A673 (cell line): ENCODE measurements around the gene PARS2. TPM values are rescaled to one million over a fixed set of nuclear protein-coding genes. Genes with fewer than 3 reads are reported as not detected.

Experiments used
- BruUV-seq: library from RNA; stranded (reverse); fragments of 400-500 nt; replicated peaks from 2 replicates; lab custom pipeline; 2021; lab: Mats Ljungman, UMichigan
- CTCF ChIA-PET: fragments of 300-600 bp; sonication (Branson Sonifier 250); formaldehyde crosslinking; loops from one replicate; lab custom pipeline; 2022; ENCODE audit warnings: antibody characterized with exemption; lab: Charles Lee
- POLR2A ChIA-PET: fragments of 300-600 bp; sonication (Branson Sonifier 250); formaldehyde crosslinking; loops from one replicate; lab custom pipeline; 2022; ENCODE audit warnings: antibody characterized with exemption; ENCODE audit not compliant: low non-redundant PET; lab: Charles Lee
- DNase-seq: peaks from one replicate; pipeline ENCODE4 v3.0.0-alpha.2; 2015; ENCODE audit warnings: low spot score
- H3K27ac ChIP-seq: fragments of 200-600 bp; sonication (generic); 2 replicates; pipeline ENCODE4 v1.5.1; 2016; ENCODE audit warnings: mixed run types, low read depth, mild to moderate bottlenecking, mixed read lengths, antibody characterized with exemption, low read length; ENCODE audit not compliant: poor library complexity, severe bottlenecking
- H3K27me3 ChIP-seq: fragments of 200-600 bp; sonication (generic); replicated peaks from 2 replicates; pipeline ENCODE4 v1.6.1; 2017; ENCODE audit warnings: mixed run types, low read depth, mild to moderate bottlenecking, mixed read lengths, antibody characterized with exemption, low read length; ENCODE audit not compliant: insufficient read depth, poor library complexity
- H3K36me3 ChIP-seq: fragments of 200-600 bp; sonication (generic); 2 replicates; pipeline ENCODE4 v1.6.1; 2016; ENCODE audit warnings: mixed run types, mild to moderate bottlenecking, mixed read lengths, antibody characterized with exemption, low read length; ENCODE audit not compliant: insufficient read depth, poor library complexity, severe bottlenecking
- H3K4me1 ChIP-seq: fragments of 200-600 bp; sonication (generic); 2 replicates; pipeline ENCODE4 v1.6.1; 2017; ENCODE audit warnings: mixed run types, mild to moderate bottlenecking, mixed read lengths, antibody characterized with exemption, low read length; ENCODE audit not compliant: insufficient read depth, poor library complexity, severe bottlenecking
- H3K4me3 ChIP-seq: fragments of 200-600 bp; sonication (generic); 2 replicates; pipeline ENCODE4 v1.5.1; 2016; ENCODE audit warnings: low read depth, mixed run types, mild to moderate bottlenecking, mixed read lengths, low read length; ENCODE audit not compliant: poor library complexity, severe bottlenecking
- H3K9me3 ChIP-seq: fragments of 200-600 bp; sonication (generic); 2 replicates; pipeline ENCODE4 v1.6.1; 2016; ENCODE audit warnings: mixed run types, low read depth, mild to moderate bottlenecking, mixed read lengths, antibody characterized with exemption, low read length; ENCODE audit not compliant: poor library complexity, severe bottlenecking
- EZH2 ChIP-seq: fragments of 200-600 bp; sonication (generic); IDR thresholded peaks from 2 replicates; pipeline ENCODE4 v1.6.1; 2017; ENCODE audit warnings: borderline replicate concordance, low read depth, mild to moderate bottlenecking, mixed read lengths, antibody characterized with exemption, low read length; ENCODE audit not compliant: poor library complexity, severe bottlenecking
- intact Hi-C: fragments of 100-400 bp; cut with micrococcal nuclease; formaldehyde crosslinking; loops from one replicate; pipeline ENCODE4 v1.10.0; 2022; ENCODE audit not compliant: unreplicated experiment
- total RNA-seq: library from RNA; stranded (reverse); gene quantifications from 2 replicates; pipeline ENCODE4 v1.2.3, GENCODE V29; 2021
- TF ChIP-seq, protein P1 (sequence below): fragments of 300-800, 200-600 bp; sonication (generic); conservative IDR thresholded peaks from 2 replicates; pipeline ENCODE4 v1.5.1; 2017; ENCODE audit warnings: low read depth, mild to moderate bottlenecking, antibody characterized with exemption, low read length, moderate library complexity, mixed read lengths

PARS2 gene
- total RNA-seq, 1 experiment from 2014 or later: 6.9 TPM

DNA sequence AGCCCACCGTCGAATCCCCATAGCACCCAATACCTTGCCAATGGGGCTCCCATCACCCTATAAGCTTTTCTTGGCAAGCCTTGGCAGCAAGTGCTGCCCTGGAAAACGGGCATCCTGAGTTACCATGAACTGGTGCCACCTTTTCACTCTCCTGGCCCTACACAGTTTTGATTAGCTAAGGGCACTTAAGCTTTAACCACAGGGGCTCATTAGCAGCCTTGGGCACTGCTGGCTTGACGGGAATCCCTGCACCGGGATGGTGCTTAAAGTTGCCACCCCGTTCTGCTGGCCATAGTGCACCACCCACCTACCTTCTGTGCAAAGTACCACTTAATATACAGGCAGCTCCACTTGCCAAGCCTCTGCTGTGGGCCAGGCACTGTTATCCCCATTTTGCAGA is 13.7 kb downstream of the PARS2 start:
- H3K27ac ChIP-seq: no peak overlapping the region
- no peaks in the 10 kb centered on the region for H3K27me3 ChIP-seq
- POLR2A ChIA-PET: no interaction called here
- no peaks in the 10 kb centered on the region for H3K4me1 ChIP-seq
- no peak overlapping the region for H3K4me3 ChIP-seq
- intact Hi-C loops: no loop called here
- DNase-seq: no peak
- no peaks in the 10 kb centered on the region for H3K36me3 ChIP-seq
- TF ChIP-seq, protein P1, sequence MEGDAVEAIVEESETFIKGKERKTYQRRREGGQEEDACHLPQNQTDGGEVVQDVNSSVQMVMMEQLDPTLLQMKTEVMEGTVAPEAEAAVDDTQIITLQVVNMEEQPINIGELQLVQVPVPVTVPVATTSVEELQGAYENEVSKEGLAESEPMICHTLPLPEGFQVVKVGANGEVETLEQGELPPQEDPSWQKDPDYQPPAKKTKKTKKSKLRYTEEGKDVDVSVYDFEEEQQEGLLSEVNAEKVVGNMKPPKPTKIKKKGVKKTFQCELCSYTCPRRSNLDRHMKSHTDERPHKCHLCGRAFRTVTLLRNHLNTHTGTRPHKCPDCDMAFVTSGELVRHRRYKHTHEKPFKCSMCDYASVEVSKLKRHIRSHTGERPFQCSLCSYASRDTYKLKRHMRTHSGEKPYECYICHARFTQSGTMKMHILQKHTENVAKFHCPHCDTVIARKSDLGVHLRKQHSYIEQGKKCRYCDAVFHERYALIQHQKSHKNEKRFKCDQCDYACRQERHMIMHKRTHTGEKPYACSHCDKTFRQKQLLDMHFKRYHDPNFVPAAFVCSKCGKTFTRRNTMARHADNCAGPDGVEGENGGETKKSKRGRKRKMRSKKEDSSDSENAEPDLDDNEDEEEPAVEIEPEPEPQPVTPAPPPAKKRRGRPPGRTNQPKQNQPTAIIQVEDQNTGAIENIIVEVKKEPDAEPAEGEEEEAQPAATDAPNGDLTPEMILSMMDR: no peak
- no peaks in the 10 kb centered on the region for H3K9me3 ChIP-seq
- CTCF ChIA-PET: no interaction called here
- no TSS peak for BruUV-seq

DNA sequence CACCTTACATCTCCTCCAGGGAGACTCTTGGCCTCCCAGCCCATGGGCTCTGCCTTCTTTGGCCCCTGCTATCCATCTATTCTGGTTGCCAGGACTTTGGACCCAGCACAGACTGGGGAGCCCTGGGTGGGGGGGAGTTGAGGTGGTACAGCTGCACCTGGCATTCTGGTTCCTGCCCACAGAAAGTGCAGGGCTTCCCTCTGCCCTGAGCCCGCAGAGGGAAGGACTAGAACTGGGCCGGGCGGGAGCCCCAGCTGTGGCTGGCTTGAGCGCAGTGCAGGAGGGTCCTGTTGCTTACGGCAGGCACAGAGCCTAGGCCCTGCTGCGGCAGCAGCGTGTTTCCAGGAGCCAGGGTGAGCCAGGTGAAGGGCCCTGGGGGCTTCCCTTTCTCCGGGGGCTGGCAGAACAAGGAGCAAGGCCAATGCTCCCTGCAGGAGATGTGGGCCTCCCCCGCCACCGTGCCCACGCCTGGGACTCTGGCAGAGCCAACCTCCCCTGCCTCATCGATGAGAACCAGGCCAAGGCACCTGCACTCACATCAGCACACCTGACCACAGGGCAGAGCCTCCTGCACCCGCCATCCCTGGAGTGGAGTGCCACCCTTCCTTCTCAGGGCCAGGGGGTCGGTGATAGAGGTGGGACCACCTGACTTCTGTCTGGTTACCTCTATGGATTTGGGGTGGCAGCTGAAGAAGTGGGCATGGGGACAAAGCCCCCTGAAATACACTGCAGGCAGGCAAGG is 16.1 kb downstream of the PARS2 start:
- ChIA-PET CTCF (no interaction called here), POLR2A (no interaction called here)
- BruUV-seq: no TSS peak
- intact Hi-C loops: no loop called here
- no peaks in the 10 kb centered on the region for H3K9me3 ChIP-seq
- H3K4me3 ChIP-seq: no peak overlapping the region
- TF ChIP-seq EZH2: no peak
- TF ChIP-seq, protein P1: no peak
- H3K27me3 ChIP-seq: no peaks in the 10 kb centered on the region
- H3K36me3 ChIP-seq: peaks cover 6% of the 10 kb centered on the region
- H3K4me1 ChIP-seq: no peaks in the 10 kb centered on the region
- DNase-seq: no peak
- no peak overlapping the region for H3K27ac ChIP-seq

DNA sequence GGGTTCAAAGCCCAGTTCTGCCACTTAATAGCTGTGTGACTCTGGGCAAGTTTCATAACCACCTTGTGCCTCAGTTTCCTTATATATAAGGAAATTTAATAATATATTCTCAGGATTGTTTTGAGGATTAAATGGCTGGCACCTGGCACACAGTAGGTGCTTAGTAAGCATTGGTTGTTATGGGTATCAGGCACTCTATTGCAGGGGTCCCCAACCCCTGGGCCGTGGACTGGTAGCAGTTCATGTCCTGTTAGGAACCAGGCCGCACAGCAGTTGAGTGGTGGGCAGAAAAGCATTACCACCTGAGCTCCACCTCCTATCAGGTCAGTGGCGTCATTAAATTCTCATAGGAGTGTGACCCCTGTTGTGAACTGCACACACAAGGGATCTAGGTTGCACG is 18.5 kb downstream of the PARS2 start:
- Histone ChIP-seq H3K4me1 (no peaks in the 10 kb centered on the region), H3K36me3 (peaks cover 16% of the 10 kb centered on the region), H3K4me3 (no peak overlapping the region), H3K9me3 (no peaks in the 10 kb centered on the region), H3K27ac (no peak overlapping the region), H3K27me3 (no peaks in the 10 kb centered on the region)
- intact Hi-C loops: no loop called here
- DNase-seq: no peak
- BruUV-seq: no TSS peak
- no peak for TF ChIP-seq EZH2
- TF ChIP-seq, protein P1: no peak
- CTCF ChIA-PET: interaction anchor here (0.6 kb wide), 1 partner anchor 608 kb away, joined by 3 read pairs; no protein-coding TSS in a partner anchor
- POLR2A ChIA-PET: no interaction called here
